ENCODE results near the gene CPS1.

CPS1 gene

DNA sequence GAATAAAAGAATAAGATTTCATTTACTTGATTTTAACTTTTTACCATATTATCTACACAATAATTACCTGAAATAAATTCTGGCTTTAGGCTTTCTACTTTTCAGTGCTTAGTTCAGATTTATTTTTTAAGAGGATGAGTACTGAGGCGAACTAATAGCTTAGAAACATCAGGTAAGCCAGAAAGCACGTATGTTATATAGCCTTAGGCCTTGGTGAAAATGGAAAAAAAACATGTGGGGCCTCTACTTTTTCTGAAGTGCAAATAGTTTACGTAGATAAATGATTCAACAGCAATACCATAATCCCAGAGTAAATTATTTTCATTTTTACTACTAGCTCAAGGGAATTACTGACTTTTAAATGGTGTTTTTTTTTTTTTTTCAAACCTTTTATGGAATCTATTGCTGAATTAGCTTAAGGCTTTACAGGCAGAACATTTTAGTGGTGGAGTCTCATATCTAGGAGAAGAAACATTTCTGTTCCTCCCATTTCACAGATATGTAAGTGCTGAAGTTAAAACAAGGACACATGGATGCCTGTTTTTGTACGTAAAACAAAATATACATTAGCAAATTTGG lies 6.2 kb downstream of the CPS1 start:
- Histone ChIP-seq H3K9ac (ENCODE audit: low read depth, low read length) (no peak overlapping the region), H3K4me3 (ENCODE audit: low read length) (no peak overlapping the region), H3K4me1 (ENCODE audit: insufficient read depth, low read length) (peaks cover 11% of the 10 kb centered on the region), H3K27ac (ENCODE audit: low read depth, low read length) (no peak overlapping the region), H3K9me3 (ENCODE audit: insufficient read depth, low read depth, low read length) (no peaks in the 10 kb centered on the region), H3K27me3 (ENCODE audit: insufficient read depth, low read length) (no peaks in the 10 kb centered on the region), H3K36me3 (ENCODE audit: insufficient read depth, low read length) (no peaks in the 10 kb centered on the region)
- 97% methylated on average over 2 of the region's 4 CpGs for WGBS

DNA sequence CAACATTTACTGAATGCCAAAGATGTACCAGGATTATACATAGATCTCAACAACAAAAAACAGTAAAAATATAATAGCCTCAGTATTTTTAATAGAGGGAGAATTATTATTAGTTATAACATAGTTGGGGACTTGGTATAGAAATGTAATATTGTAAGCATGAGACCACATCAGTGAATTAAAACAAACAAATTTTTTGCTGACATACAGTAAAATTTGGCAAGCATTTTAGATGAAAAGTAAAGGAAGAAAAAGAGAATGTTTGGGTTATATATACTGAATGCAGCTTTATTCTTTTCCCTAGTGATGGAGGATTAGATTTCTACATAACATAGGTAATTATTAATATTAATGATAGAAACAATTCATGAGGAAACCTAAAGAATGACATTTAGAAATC lies 10.9 kb downstream of the CPS1 start:
- Histone ChIP-seq H3K9ac (ENCODE audit: low read depth, low read length) (no peak overlapping the region), H3K9me3 (ENCODE audit: insufficient read depth, low read depth, low read length) (no peaks in the 10 kb centered on the region), H3K4me1 (ENCODE audit: insufficient read depth, low read length) (peaks cover 14% of the 10 kb centered on the region), H3K36me3 (ENCODE audit: insufficient read depth, low read length) (no peaks in the 10 kb centered on the region), H3K27ac (ENCODE audit: low read depth, low read length) (no peak overlapping the region), H3K4me3 (ENCODE audit: low read length) (no peak overlapping the region), H3K27me3 (ENCODE audit: insufficient read depth, low read length) (no peaks in the 10 kb centered on the region)

DNA sequence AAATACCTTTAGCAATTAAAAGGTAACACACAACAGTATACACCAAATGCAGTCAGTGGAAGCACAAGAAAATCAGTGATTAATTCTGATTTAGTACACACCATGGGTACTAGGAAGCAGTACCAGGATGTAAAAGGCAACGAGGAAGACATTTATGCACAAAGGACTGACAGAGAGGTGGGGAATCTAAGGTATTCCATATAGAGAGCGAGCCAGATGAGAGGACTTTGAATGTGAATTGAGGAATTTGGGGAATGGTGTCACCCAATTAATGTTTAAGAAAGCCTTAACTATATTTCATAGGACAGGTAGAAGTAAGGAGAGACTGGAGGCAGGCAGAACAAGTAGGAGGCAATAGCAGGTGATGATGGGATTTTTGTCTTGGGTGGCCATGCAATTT lies 11.7 kb downstream of the CPS1 start:
- no peaks in the 10 kb centered on the region for H3K27me3 ChIP-seq (ENCODE audit: insufficient read depth, low read length)
- H3K4me3 ChIP-seq (ENCODE audit: low read length): no peak overlapping the region
- no peak overlapping the region for H3K27ac ChIP-seq (ENCODE audit: low read depth, low read length)
- WGBS: 64% methylated on average over 2 of the region's 2 CpGs
- H3K9me3 ChIP-seq (ENCODE audit: insufficient read depth, low read depth, low read length): no peaks in the 10 kb centered on the region
- no peaks in the 10 kb centered on the region for H3K36me3 ChIP-seq (ENCODE audit: insufficient read depth, low read length)
- H3K9ac ChIP-seq (ENCODE audit: low read depth, low read length): no peak overlapping the region
- H3K4me1 ChIP-seq (ENCODE audit: insufficient read depth, low read length): peaks cover 14% of the 10 kb centered on the region

DNA sequence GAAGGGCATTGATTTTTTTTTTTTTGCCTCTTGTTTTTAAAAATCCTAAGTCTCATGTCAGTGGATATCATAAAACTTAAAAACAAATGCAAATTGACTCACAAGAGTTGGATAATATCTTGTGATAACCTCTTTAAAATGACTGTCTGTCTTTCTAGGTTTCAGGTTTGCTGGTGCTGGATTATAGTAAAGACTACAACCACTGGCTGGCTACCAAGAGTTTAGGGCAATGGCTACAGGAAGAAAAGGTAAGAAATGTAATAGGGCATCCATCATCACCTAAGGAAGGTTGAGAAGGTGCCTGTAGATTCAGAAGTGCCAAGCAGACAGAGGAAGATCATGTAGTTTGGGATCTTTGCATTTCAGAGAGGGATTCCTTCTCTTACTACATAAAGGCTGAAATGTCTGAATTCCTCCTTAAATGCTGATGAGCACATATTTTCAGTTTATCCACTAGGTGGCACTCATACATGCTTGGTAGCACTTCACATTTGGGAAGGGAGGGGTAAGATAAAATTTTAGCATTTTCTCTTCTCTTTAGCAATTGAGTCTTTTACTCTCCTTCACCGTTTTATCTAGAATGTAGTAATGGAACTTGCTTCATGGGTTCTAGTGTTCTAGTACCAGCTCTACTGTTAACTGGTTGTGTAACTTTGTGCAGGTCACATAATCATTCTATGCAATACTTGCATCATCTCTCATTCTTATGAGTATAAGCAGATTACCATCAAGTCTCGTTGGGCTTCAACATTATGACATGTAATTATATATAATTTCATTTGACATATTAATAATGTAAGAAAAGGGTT lies 21.1 kb downstream of the CPS1 start:
- H3K36me3 ChIP-seq (ENCODE audit: insufficient read depth, low read length): no peaks in the 10 kb centered on the region
- WGBS: no CpG with 5 or more reads among the region's 2 CpGs
- H3K9ac ChIP-seq (ENCODE audit: low read depth, low read length): no peak overlapping the region
- H3K27me3 ChIP-seq (ENCODE audit: insufficient read depth, low read length): no peaks in the 10 kb centered on the region
- no peak overlapping the region for H3K4me3 ChIP-seq (ENCODE audit: low read length)
- no peaks in the 10 kb centered on the region for H3K9me3 ChIP-seq (ENCODE audit: insufficient read depth, low read depth, low read length)
- no peak overlapping the region for H3K27ac ChIP-seq (ENCODE audit: low read depth, low read length)
- H3K4me1 ChIP-seq (ENCODE audit: insufficient read depth, low read length): peaks cover 5% of the 10 kb centered on the region

DNA sequence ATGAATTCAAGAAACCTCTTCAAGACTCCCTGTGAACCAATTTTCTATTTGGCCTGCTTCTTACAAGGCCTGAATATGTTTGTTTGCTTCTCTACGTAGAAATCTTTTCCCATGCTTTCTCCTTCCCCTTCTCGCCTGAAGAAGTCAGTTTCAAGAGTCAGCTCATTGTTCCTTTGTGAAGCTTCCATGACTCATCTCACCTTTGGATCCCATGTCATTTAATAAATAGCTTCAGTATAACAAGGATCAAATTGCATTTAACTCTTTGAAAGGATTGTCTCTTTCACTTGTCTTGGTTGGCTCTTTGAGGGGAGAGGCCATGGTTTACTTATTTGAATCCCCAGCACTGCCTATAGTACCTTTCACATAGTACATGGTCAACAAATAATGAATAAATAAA lies 28.4 kb downstream of the CPS1 start:
- Histone ChIP-seq H3K9ac (ENCODE audit: low read depth, low read length) (no peak overlapping the region), H3K27ac (ENCODE audit: low read depth, low read length) (no peak overlapping the region), H3K9me3 (ENCODE audit: insufficient read depth, low read depth, low read length) (no peaks in the 10 kb centered on the region), H3K4me3 (ENCODE audit: low read length) (no peak overlapping the region), H3K4me1 (ENCODE audit: insufficient read depth, low read length) (no peaks in the 10 kb centered on the region), H3K27me3 (ENCODE audit: insufficient read depth, low read length) (no peaks in the 10 kb centered on the region), H3K36me3 (ENCODE audit: insufficient read depth, low read length) (no peaks in the 10 kb centered on the region)
- WGBS: 86% methylated on average over 2 of the region's 2 CpGs

DNA sequence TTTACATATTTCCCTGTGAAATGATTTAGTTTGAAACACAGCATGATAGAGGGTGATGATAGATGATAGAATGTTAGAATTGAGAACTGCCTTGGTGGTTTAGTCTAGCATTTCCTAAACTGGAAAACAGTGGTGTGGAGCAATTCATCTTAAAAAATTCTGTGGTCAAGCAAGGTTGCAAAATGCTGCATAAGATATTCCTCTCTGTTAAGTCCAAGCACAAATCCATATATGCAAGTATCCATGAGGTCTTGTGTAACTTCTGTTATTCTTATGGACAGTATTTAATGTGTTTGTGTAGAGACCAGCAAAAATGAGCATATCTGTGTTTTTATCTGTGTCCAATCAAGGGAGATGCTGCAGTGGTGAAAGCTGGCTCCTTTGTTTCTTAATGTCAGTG lies 30.0 kb downstream of the CPS1 start:
- Histone ChIP-seq H3K27ac (ENCODE audit: low read depth, low read length) (no peak overlapping the region), H3K36me3 (ENCODE audit: insufficient read depth, low read length) (no peaks in the 10 kb centered on the region), H3K9me3 (ENCODE audit: insufficient read depth, low read depth, low read length) (no peaks in the 10 kb centered on the region), H3K27me3 (ENCODE audit: insufficient read depth, low read length) (no peaks in the 10 kb centered on the region), H3K4me1 (ENCODE audit: insufficient read depth, low read length) (no peaks in the 10 kb centered on the region), H3K4me3 (ENCODE audit: low read length) (no peak overlapping the region), H3K9ac (ENCODE audit: low read depth, low read length) (no peak overlapping the region)

DNA sequence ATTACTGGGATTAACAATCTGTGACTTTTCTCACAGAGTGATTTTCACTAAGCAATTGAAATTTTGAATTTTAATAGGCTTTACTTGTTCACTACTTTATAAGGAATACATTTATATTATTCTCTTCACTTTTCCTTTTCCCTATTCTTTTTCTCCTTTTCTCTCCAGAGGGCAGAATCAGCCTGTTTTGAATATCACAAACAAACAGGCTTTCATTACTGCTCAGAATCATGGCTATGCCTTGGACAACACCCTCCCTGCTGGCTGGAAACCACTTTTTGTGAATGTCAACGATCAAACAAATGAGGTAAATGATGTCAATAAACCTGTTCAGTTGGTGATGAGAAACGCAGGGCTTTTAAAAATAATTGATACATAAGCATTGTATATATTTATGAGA lies 35.3 kb downstream of the CPS1 start:
- no peaks in the 10 kb centered on the region for H3K36me3 ChIP-seq (ENCODE audit: insufficient read depth, low read length)
- no peak overlapping the region for H3K9ac ChIP-seq (ENCODE audit: low read depth, low read length)
- H3K27ac ChIP-seq (ENCODE audit: low read depth, low read length): no peak overlapping the region
- WGBS: 91% methylated on average over 1 of the region's 2 CpGs
- H3K27me3 ChIP-seq (ENCODE audit: insufficient read depth, low read length): no peaks in the 10 kb centered on the region
- peaks cover 10% of the 10 kb centered on the region for H3K4me1 ChIP-seq (ENCODE audit: insufficient read depth, low read length)
- no peaks in the 10 kb centered on the region for H3K9me3 ChIP-seq (ENCODE audit: insufficient read depth, low read depth, low read length)
- no peak overlapping the region for H3K4me3 ChIP-seq (ENCODE audit: low read length)

DNA sequence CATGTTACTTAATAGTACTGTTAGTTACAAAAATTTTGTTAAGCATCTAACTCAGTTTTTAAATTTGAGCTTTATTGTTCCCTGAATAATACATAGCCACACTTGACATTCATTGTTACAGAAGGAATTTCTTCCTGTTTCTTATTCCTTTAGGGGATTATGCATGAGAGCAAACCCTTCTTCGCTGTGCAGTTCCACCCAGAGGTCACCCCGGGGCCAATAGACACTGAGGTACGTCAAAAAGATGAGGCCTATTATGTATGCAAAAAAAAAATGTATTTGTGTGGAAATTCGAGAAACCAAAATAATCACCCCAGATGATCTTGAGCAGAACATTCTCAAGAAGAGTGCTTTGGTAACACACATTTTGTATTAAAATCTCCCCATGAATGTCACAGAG lies 36.3 kb downstream of the CPS1 start:
- Histone ChIP-seq H3K9me3 (ENCODE audit: insufficient read depth, low read depth, low read length) (no peaks in the 10 kb centered on the region), H3K27ac (ENCODE audit: low read depth, low read length) (no peak overlapping the region), H3K36me3 (ENCODE audit: insufficient read depth, low read length) (no peaks in the 10 kb centered on the region), H3K9ac (ENCODE audit: low read depth, low read length) (no peak overlapping the region), H3K4me3 (ENCODE audit: low read length) (no peak overlapping the region), H3K27me3 (ENCODE audit: insufficient read depth, low read length) (no peaks in the 10 kb centered on the region), H3K4me1 (ENCODE audit: insufficient read depth, low read length) (peaks cover 10% of the 10 kb centered on the region)
- WGBS: 95% methylated on average over 3 of the region's 4 CpGs

DNA sequence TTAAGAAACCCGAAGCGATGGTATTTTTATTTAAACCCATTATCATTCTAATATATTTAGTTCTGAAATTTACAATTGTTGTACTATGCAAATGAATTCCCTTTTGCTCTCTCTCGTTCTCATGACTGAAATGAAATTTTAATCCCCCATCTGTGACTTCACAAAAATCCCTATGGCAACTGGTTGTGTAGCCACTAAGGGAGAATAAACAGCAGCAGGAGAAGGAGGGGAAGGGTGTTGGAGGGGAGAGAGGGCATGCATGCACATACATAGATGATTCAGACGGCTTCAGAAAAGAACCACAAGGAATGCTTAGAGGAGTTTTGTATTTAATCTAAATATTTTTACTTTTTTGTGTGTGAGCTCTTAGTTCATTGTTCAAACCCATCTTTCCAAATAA lies 36.8 kb downstream of the CPS1 start:
- WGBS: 90% methylated on average over 1 of the region's 4 CpGs
- no peaks in the 10 kb centered on the region for H3K27me3 ChIP-seq (ENCODE audit: insufficient read depth, low read length)
- H3K4me3 ChIP-seq (ENCODE audit: low read length): no peak overlapping the region
- H3K27ac ChIP-seq (ENCODE audit: low read depth, low read length): no peak overlapping the region
- no peaks in the 10 kb centered on the region for H3K36me3 ChIP-seq (ENCODE audit: insufficient read depth, low read length)
- H3K9me3 ChIP-seq (ENCODE audit: insufficient read depth, low read depth, low read length): no peaks in the 10 kb centered on the region
- peaks cover 10% of the 10 kb centered on the region for H3K4me1 ChIP-seq (ENCODE audit: insufficient read depth, low read length)
- H3K9ac ChIP-seq (ENCODE audit: low read depth, low read length): no peak overlapping the region

DNA sequence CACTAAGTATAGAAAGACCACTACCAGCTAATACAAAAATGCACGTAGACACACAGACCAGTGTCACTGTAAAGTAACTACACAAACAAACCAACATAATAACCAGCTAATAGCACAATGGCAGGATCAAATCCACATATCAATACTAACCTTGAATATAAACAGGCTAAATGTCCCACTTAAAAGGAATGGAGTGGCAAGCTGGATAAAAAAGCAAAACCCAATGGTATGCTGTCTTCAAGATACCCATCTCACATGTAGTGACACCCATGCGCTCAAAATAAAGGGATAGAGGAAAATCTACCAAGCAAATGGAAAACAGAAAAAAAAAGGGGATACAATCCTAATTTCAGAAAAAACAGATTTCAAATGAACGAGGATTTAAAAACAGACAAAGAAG lies 41.8 kb downstream of the CPS1 start:
- Histone ChIP-seq H3K4me3 (ENCODE audit: low read length) (no peak overlapping the region), H3K36me3 (ENCODE audit: insufficient read depth, low read length) (no peaks in the 10 kb centered on the region), H3K27me3 (ENCODE audit: insufficient read depth, low read length) (no peaks in the 10 kb centered on the region), H3K9ac (ENCODE audit: low read depth, low read length) (no peak overlapping the region), H3K27ac (ENCODE audit: low read depth, low read length) (no peak overlapping the region), H3K9me3 (ENCODE audit: insufficient read depth, low read depth, low read length) (no peaks in the 10 kb centered on the region), H3K4me1 (ENCODE audit: insufficient read depth, low read length) (peaks cover 6% of the 10 kb centered on the region)
- 97% methylated on average over 2 of the region's 3 CpGs for WGBS

DNA sequence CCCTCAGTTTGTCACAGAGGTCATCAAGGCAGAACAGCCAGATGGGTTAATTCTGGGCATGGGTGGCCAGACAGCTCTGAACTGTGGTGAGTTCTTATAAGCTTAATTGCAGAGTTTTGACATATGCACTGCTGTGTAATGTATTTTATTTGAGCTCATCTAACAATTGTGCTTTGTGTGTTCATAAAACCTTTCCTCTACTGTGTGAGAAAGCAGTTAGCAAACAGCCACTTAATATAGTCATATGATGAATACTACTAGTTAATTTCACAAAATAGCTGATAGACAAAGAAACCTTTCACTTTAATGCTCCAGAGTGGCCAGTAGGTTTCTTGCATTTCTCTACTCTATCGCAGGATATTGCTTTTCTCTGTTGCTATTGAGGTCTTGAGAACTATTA lies 43.1 kb downstream of the CPS1 start:
- no peaks in the 10 kb centered on the region for H3K9me3 ChIP-seq (ENCODE audit: insufficient read depth, low read depth, low read length)
- no peak overlapping the region for H3K9ac ChIP-seq (ENCODE audit: low read depth, low read length)
- no peaks in the 10 kb centered on the region for H3K4me1 ChIP-seq (ENCODE audit: insufficient read depth, low read length)
- WGBS: 100% methylated on average over 1 of the region's 1 CpG
- no peaks in the 10 kb centered on the region for H3K36me3 ChIP-seq (ENCODE audit: insufficient read depth, low read length)
- no peak overlapping the region for H3K4me3 ChIP-seq (ENCODE audit: low read length)
- H3K27ac ChIP-seq (ENCODE audit: low read depth, low read length): no peak overlapping the region
- no peaks in the 10 kb centered on the region for H3K27me3 ChIP-seq (ENCODE audit: insufficient read depth, low read length)

DNA sequence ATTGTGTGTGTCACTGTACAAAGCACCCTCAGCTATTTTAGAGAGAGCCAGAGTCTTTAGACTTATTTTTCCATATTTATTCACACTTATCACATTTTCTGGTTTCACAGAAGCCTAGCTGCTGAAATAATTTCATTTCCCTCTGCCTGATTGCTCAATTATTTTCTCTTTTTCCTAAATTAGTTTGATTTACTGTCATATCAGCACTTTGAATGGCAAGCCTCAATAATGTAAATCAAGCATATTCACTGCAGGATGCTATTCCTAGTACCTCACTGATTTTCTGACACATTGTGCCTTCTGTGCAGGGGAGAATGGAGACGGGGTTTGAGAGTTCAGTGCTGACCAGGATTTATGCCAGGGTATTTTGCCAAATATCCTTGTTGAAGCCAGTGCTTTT lies 48.3 kb downstream of the CPS1 start:
- Histone ChIP-seq H3K4me3 (ENCODE audit: low read length) (no peak overlapping the region), H3K9ac (ENCODE audit: low read depth, low read length) (no peak overlapping the region), H3K36me3 (ENCODE audit: insufficient read depth, low read length) (no peaks in the 10 kb centered on the region), H3K9me3 (ENCODE audit: insufficient read depth, low read depth, low read length) (no peaks in the 10 kb centered on the region), H3K27me3 (ENCODE audit: insufficient read depth, low read length) (no peaks in the 10 kb centered on the region), H3K4me1 (ENCODE audit: insufficient read depth, low read length) (no peaks in the 10 kb centered on the region), H3K27ac (ENCODE audit: low read depth, low read length) (no peak overlapping the region)
- 100% methylated on average over 1 of the region's 1 CpG for WGBS

Measured in HUES64 (cell line).